GM23338 (cell line): Measurements from ENCODE around the gene HTR3B. TPM values are rescaled to one million over a fixed set of nuclear protein-coding genes. Genes with fewer than 3 reads are reported as not detected.

Experiments used
- ATAC-seq: fragments of 200-7000 bp; cut with Tn5 transposase; 3 replicates; pipeline ENCODE4 v1.9.1; 2020
- DNase-seq: peaks from one replicate; pipeline ENCODE4 v3.0.0-alpha.2; 2015; ENCODE audit warnings: low spot score
- H2AFZ ChIP-seq: fragments of 200-600 bp; sonication (generic); 2 replicates; pipeline ENCODE4 v1.8.0; 2016; ENCODE audit warnings: antibody characterized with exemption, mild to moderate bottlenecking, moderate library complexity
- H3F3A ChIP-seq: fragments of 200-600 bp; sonication (generic); replicated peaks from 2 replicates; pipeline ENCODE4 v1.8.0; 2017; ENCODE audit warnings: antibody characterized with exemption, mixed run types, low read depth
- H3K27ac ChIP-seq: fragments of 200-600 bp; sonication (generic); 2 replicates; pipeline ENCODE4 v1.6.1; 2016; ENCODE audit warnings: low read depth
- H3K27me3 ChIP-seq: fragments of 200-600 bp; sonication (generic); 2 replicates; pipeline ENCODE4 v1.8.0; 2016; ENCODE audit warnings: mild to moderate bottlenecking, mixed run types, moderate library complexity; ENCODE audit not compliant: insufficient read depth
- H3K36me3 ChIP-seq: fragments of 200-600 bp; sonication (generic); 2 replicates; pipeline ENCODE4 v1.8.0; 2016; ENCODE audit warnings: mild to moderate bottlenecking; ENCODE audit not compliant: insufficient read depth
- H3K4me1 ChIP-seq: fragments of 200-600 bp; sonication (generic); 2 replicates; pipeline ENCODE4 v1.8.0; 2016; ENCODE audit warnings: mild to moderate bottlenecking, moderate library complexity; ENCODE audit not compliant: insufficient read depth
- H3K4me2 ChIP-seq: fragments of 200-600 bp; sonication (generic); 2 replicates; pipeline ENCODE4 v1.7.1; 2017; ENCODE audit warnings: mixed run types
- H3K4me3 ChIP-seq: fragments of 200-600 bp; sonication (generic); 2 replicates; pipeline ENCODE4 v1.6.1; 2016; ENCODE audit warnings: mixed run types
- H3K79me2 ChIP-seq: fragments of 200-600 bp; sonication (generic); replicated peaks from 2 replicates; pipeline ENCODE4 v1.8.0; 2017; ENCODE audit warnings: mild to moderate bottlenecking; ENCODE audit not compliant: insufficient read depth
- H3K9me2 ChIP-seq: fragments of 200-600 bp; sonication (generic); 2 replicates; pipeline ENCODE4 v1.8.0; 2017; ENCODE audit not compliant: insufficient read depth
- H4K20me1 ChIP-seq: fragments of 200-600 bp; sonication (generic); replicated peaks from 2 replicates; pipeline ENCODE4 v1.8.0; 2017; ENCODE audit warnings: mild to moderate bottlenecking; ENCODE audit not compliant: insufficient read depth
- H3K27ac Mint-ChIP-seq: 2 replicates; pipeline ENCODE4 v1.8.0; 2020; ENCODE audit warnings: inconsistent platforms, mild to moderate bottlenecking, moderate library complexity, mixed read lengths
- H3K27me3 Mint-ChIP-seq: 3 replicates; pipeline ENCODE4 v1.8.0; 2022; ENCODE audit warnings: low read depth, mild to moderate bottlenecking, moderate library complexity, mixed read lengths, inconsistent platforms; ENCODE audit not compliant: insufficient read depth, poor library complexity
- H3K36me3 Mint-ChIP-seq: 3 replicates; pipeline ENCODE4 v1.8.0; 2021; ENCODE audit warnings: low read depth, mild to moderate bottlenecking, inconsistent platforms, moderate library complexity, mixed read lengths
- H3K4me1 Mint-ChIP-seq: 3 replicates; pipeline ENCODE4 v1.8.0; 2020; ENCODE audit warnings: mild to moderate bottlenecking, inconsistent platforms, mixed read lengths
- H3K4me3 Mint-ChIP-seq: 3 replicates; pipeline ENCODE4 v1.8.0; 2021; ENCODE audit warnings: moderate library complexity, mild to moderate bottlenecking, inconsistent platforms, mixed read lengths
- H3K9me3 Mint-ChIP-seq: 3 replicates; pipeline ENCODE4 v1.8.0; 2020; ENCODE audit warnings: moderate library complexity, mild to moderate bottlenecking, inconsistent platforms, mixed read lengths
- CREB1 ChIP-seq: fragments of 250-450 bp; sonication (Bioruptor Pico); IDR thresholded peaks from 2 replicates; pipeline ENCODE4 v1.5.0; 2020; ENCODE audit warnings: low read depth, mild to moderate bottlenecking, moderate library complexity
- CTCF ChIP-seq, 2 experiments: fragments of 200-600 bp in 1 of 2; sonication (generic) in 1 of 2; conservative IDR thresholded peaks; 2 replicates each; pipeline versions ENCODE4 v1.5.1 to v1.6.1; 2016 to 2017; ENCODE audit warnings: antibody characterized with exemption in 2 of 2, low read depth in 2 of 2, mild to moderate bottlenecking in 2 of 2, moderate library complexity in 1 of 2
- ETS1 ChIP-seq: IDR thresholded peaks from 2 replicates; pipeline ENCODE4 v1.6.1; 2016; ENCODE audit warnings: antibody characterized with exemption
- EZH2 ChIP-seq: fragments of 200-600 bp; sonication (generic); IDR thresholded peaks from one replicate; pipeline ENCODE4 v1.8.0; 2017; ENCODE audit warnings: antibody characterized with exemption, mild to moderate bottlenecking, low read depth; ENCODE audit not compliant: unreplicated experiment
- JUNB ChIP-seq: IDR thresholded peaks from one replicate; pipeline ENCODE4 v1.6.1; 2016; ENCODE audit warnings: antibody characterized with exemption; ENCODE audit not compliant: unreplicated experiment
- NANOG ChIP-seq: IDR thresholded peaks from 2 replicates; pipeline ENCODE4 v1.6.1; 2016; ENCODE audit warnings: antibody characterized with exemption, borderline replicate concordance
- POLR2AphosphoS5 ChIP-seq: IDR thresholded peaks from 2 replicates; pipeline ENCODE4 v1.6.1; 2016; ENCODE audit warnings: antibody characterized with exemption, low read depth
- REST ChIP-seq: IDR thresholded peaks from one replicate; pipeline ENCODE4 v1.6.1; 2018; ENCODE audit warnings: antibody characterized with exemption; ENCODE audit not compliant: unreplicated experiment
- STAT1 ChIP-seq: IDR thresholded peaks from one replicate; pipeline ENCODE4 v1.6.1; 2016; ENCODE audit warnings: antibody characterized with exemption; ENCODE audit not compliant: unreplicated experiment
- ZNF114 ChIP-seq: fragments of 250-450 bp; sonication (Bioruptor Pico); IDR thresholded peaks from 2 replicates; pipeline ENCODE4 v1.5.0; 2020; ENCODE audit warnings: mild to moderate bottlenecking, moderate library complexity
- ZNF331 ChIP-seq: fragments of 250-450 bp; sonication (Bioruptor Pico); IDR thresholded peaks from 2 replicates; pipeline ENCODE4 v1.5.0; 2020; ENCODE audit warnings: low read depth, mild to moderate bottlenecking, moderate library complexity
- polyA plus RNA-seq: library from polyadenylated mRNA; unstranded; fragments of >200 nt; fragmentation: Nextera tagmentation; extraction: Ambion mirVana; gene quantifications from 2 replicates; pipeline ENCODE4 v1.2.1, GENCODE V29; 2016
- total RNA-seq: library from RNA; depleted of rRNA; stranded (reverse); fragments of >200 nt; shearing (Covaris generic); gene quantifications from 2 replicates; pipeline ENCODE4 v1.2.3, GENCODE V29; 2014
- TF ChIP-seq, protein P1 (sequence below): fragments of 250-450 bp; sonication (Bioruptor Pico); IDR thresholded peaks from 2 replicates; pipeline ENCODE4 v1.5.0; 2020; ENCODE audit warnings: mild to moderate bottlenecking, moderate library complexity

HTR3B gene
- total and polyA plus RNA-seq, 2 experiments from 2014 or later = not detected

DNA sequence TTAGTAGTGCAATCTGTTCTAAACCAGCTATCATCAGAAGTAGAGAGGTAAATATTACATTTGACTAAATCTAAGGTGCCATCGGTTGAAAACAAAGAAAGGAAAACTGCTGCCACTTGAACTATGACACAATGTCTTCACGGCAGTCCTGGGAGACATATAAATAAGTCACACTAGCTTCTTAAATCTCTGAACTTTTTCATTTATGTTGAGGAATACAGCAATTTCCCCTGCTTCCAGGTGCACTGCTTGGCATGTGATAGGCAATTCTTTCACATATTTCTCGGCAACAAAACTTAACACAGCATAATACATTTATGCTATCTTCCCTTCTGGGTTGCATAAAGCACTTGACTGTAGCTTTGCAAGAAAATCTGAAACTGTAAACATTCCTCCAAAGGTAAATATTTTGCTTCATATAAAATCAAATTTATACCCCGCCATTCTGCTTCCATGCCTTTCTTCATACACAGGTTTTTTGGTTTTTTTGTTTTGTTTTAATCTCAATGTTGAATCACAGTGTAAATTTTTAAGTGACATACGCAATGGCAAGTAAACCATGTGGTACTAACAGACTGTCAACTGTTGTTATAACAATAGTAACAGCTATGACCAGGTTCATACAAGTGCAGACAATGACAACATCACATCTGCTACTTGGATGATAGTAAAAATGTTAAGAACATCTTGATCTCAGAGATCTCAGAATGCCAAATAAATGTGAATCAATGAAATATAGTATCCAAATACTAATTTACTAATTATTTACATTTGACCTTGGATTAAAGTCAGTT, 47.4 kb upstream of the HTR3B start:
- ATAC-seq (no peak), DNase-seq (no peak)
- Mint-ChIP-seq H3K36me3 (peaks cover 20% of the 10 kb centered on the region), H3K9me3 (no peaks in the 10 kb centered on the region), H3K27ac (peak overlapping the region; percentile 7), H3K4me1 (peaks cover 54% of the 10 kb centered on the region), H3K4me3 (no peak overlapping the region), H3K27me3 (peaks cover 6% of the 10 kb centered on the region)
- H3K36me3 ChIP-seq = peaks cover 4% of the 10 kb centered on the region
- H3K4me3 ChIP-seq = no peak overlapping the region
- no peaks in the 10 kb centered on the region for H3K9me2 ChIP-seq
- no peak for TF ChIP-seq REST
- no peak for TF ChIP-seq NANOG
- TF ChIP-seq STAT1 = no peak
- no peak for TF ChIP-seq JUNB
- TF ChIP-seq POLR2AphosphoS5 = no peak
- no peak for TF ChIP-seq EZH2
- TF ChIP-seq ETS1 = no peak
- TF ChIP-seq ZNF331 (CRISPR knock-in tag) = no peak
- TF ChIP-seq, protein P1, sequence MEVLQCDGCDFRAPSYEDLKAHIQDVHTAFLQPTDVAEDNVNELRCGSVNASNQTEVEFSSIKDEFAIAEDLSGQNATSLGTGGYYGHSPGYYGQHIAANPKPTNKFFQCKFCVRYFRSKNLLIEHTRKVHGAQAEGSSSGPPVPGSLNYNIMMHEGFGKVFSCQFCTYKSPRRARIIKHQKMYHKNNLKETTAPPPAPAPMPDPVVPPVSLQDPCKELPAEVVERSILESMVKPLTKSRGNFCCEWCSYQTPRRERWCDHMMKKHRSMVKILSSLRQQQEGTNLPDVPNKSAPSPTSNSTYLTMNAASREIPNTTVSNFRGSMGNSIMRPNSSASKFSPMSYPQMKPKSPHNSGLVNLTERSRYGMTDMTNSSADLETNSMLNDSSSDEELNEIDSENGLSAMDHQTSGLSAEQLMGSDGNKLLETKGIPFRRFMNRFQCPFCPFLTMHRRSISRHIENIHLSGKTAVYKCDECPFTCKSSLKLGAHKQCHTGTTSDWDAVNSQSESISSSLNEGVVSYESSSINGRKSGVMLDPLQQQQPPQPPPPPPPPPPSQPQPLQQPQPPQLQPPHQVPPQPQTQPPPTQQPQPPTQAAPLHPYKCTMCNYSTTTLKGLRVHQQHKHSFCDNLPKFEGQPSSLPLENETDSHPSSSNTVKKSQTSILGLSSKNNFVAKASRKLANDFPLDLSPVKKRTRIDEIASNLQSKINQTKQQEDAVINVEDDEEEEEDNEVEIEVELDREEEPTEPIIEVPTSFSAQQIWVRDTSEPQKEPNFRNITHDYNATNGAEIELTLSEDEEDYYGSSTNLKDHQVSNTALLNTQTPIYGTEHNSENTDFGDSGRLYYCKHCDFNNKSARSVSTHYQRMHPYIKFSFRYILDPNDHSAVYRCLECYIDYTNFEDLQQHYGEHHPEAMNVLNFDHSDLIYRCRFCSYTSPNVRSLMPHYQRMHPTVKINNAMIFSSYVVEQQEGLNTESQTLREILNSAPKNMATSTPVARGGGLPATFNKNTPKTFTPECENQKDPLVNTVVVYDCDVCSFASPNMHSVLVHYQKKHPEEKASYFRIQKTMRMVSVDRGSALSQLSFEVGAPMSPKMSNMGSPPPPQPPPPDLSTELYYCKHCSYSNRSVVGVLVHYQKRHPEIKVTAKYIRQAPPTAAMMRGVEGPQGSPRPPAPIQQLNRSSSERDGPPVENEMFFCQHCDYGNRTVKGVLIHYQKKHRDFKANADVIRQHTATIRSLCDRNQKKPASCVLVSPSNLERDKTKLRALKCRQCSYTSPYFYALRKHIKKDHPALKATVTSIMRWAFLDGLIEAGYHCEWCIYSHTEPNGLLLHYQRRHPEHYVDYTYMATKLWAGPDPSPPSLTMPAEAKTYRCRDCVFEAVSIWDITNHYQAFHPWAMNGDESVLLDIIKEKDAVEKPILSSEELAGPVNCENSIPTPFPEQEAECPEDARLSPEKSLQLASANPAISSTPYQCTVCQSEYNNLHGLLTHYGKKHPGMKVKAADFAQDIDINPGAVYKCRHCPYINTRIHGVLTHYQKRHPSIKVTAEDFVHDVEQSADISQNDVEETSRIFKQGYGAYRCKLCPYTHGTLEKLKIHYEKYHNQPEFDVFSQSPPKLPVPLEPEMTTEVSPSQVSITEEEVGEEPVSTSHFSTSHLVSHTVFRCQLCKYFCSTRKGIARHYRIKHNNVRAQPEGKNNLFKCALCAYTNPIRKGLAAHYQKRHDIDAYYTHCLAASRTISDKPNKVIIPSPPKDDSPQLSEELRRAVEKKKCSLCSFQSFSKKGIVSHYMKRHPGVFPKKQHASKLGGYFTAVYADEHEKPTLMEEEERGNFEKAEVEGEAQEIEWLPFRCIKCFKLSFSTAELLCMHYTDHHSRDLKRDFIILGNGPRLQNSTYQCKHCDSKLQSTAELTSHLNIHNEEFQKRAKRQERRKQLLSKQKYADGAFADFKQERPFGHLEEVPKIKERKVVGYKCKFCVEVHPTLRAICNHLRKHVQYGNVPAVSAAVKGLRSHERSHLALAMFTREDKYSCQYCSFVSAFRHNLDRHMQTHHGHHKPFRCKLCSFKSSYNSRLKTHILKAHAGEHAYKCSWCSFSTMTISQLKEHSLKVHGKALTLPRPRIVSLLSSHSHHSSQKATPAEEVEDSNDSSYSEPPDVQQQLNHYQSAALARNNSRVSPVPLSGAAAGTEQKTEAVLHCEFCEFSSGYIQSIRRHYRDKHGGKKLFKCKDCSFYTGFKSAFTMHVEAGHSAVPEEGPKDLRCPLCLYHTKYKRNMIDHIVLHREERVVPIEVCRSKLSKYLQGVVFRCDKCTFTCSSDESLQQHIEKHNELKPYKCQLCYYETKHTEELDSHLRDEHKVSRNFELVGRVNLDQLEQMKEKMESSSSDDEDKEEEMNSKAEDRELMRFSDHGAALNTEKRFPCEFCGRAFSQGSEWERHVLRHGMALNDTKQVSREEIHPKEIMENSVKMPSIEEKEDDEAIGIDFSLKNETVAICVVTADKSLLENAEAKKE = no peak
- no peak for TF ChIP-seq CREB1 (CRISPR knock-in tag)
- no peak for TF ChIP-seq ZNF114 (CRISPR knock-in tag)
- no peak for TF ChIP-seq CTCF (conservative IDR thresholded peaks at IDR 0.05; ENCODE audit: low read depth in 2 of 2)
- H3K4me2 ChIP-seq = 0 out of 2 replicates have a peak overlapping the region, but pooled peaks have one; percentile 10
- peaks cover 69% of the 10 kb centered on the region for H3K4me1 ChIP-seq
- 0 out of 2 replicates have a peak, but pooled peaks cover 7% of the 10 kb centered on the region for H3F3A ChIP-seq
- no peak overlapping the region for H3K27ac ChIP-seq
- H3K79me2 ChIP-seq = peaks cover 88% of the 10 kb centered on the region
- no peak overlapping the region for H2AFZ ChIP-seq
- H4K20me1 ChIP-seq = no peaks in the 10 kb centered on the region
- no peaks in the 10 kb centered on the region for H3K27me3 ChIP-seq
